PC-9 (cell line): ENCODE measurements around the gene GRM1. TPM values are rescaled to one million over a fixed set of nuclear protein-coding genes. Genes with fewer than 3 reads are reported as not detected.

Experiments
- BruUV-seq: library from RNA; stranded (reverse); fragments of 400-500 nt; replicated peaks from 2 replicates; lab custom pipeline; 2021; lab: Mats Ljungman, UMichigan
- CTCF ChIA-PET: fragments of 300-600 bp; sonication (Branson Sonifier 250); formaldehyde crosslinking; loops from one replicate; lab custom pipeline; 2022; ENCODE audit warnings: antibody characterized with exemption; lab: Charles Lee
- POLR2A ChIA-PET: fragments of 300-600 bp; sonication (Branson Sonifier 250); formaldehyde crosslinking; loops from one replicate; lab custom pipeline; 2022; ENCODE audit warnings: antibody characterized with exemption; ENCODE audit not compliant: unreplicated experiment; lab: Charles Lee
- DNase-seq, 2 experiments: peaks; one replicate each; pipeline versions ENCODE4 v3.0.0 to v3.0.0-alpha.2; 2015 to 2022; ENCODE audit warnings: mixed read lengths in 1 of 2
- H2AFZ ChIP-seq: fragments of 200-600 bp; sonication (generic); 2 replicates; pipeline ENCODE4 v1.8.1; 2017; ENCODE audit warnings: antibody characterized with exemption
- H3F3A ChIP-seq: fragments of 200-600 bp; sonication (generic); 2 replicates; pipeline ENCODE4 v1.8.1; 2017; ENCODE audit warnings: antibody characterized with exemption, mild to moderate bottlenecking, low read depth; ENCODE audit not compliant: insufficient read depth
- H3K27ac ChIP-seq: fragments of 200-600 bp; sonication (generic); 2 replicates; pipeline ENCODE4 v1.6.1; 2016; ENCODE audit warnings: mixed run types
- H3K27me3 ChIP-seq: fragments of 200-600 bp; sonication (generic); 2 replicates; pipeline ENCODE4 v1.6.1; 2016; ENCODE audit warnings: low read depth, mixed run types; ENCODE audit not compliant: insufficient read depth
- H3K36me3 ChIP-seq: fragments of 200-600 bp; sonication (generic); 2 replicates; pipeline ENCODE4 v1.6.1; 2016; ENCODE audit warnings: low read depth, mixed run types
- H3K4me1 ChIP-seq: fragments of 200-600 bp; sonication (generic); replicated peaks from 2 replicates; pipeline ENCODE4 v1.6.1; 2016; ENCODE audit warnings: mixed run types; ENCODE audit not compliant: insufficient read depth
- H3K4me2 ChIP-seq: fragments of 200-600 bp; sonication (generic); 2 replicates; pipeline ENCODE4 v1.6.1; 2017; ENCODE audit warnings: mixed run types
- H3K4me3 ChIP-seq: fragments of 200-600 bp; sonication (generic); 2 replicates; pipeline ENCODE4 v1.6.1; 2016; ENCODE audit warnings: mixed run types
- H3K79me2 ChIP-seq: fragments of 200-600 bp; sonication (generic); 2 replicates; pipeline ENCODE4 v1.6.1; 2017; ENCODE audit warnings: low read depth, mixed run types
- H3K9me2 ChIP-seq: fragments of 200-600 bp; sonication (generic); 2 replicates; pipeline ENCODE4 v1.8.1; 2017; ENCODE audit warnings: mild to moderate bottlenecking; ENCODE audit not compliant: insufficient read depth
- H3K9me3 ChIP-seq: fragments of 200-600 bp; sonication (generic); 2 replicates; pipeline ENCODE4 v1.8.1; 2016; ENCODE audit warnings: low read depth; ENCODE audit not compliant: insufficient read depth
- H4K20me1 ChIP-seq: fragments of 200-600 bp; sonication (generic); 2 replicates; pipeline ENCODE4 v1.8.1; 2017; ENCODE audit not compliant: insufficient read depth
- CTCF ChIP-seq: fragments of 200-600 bp; sonication (generic); conservative IDR thresholded peaks from 2 replicates; pipeline ENCODE4 v1.6.1; 2017; ENCODE audit warnings: mixed run types, antibody characterized with exemption, mild to moderate bottlenecking, moderate library complexity
- EZH2 ChIP-seq: fragments of 200-600 bp; sonication (generic); IDR thresholded peaks from 2 replicates; pipeline ENCODE4 v1.8.0; 2017; ENCODE audit warnings: antibody characterized with exemption, low read depth
- intact Hi-C: fragments of 100-400 bp; cut with micrococcal nuclease; formaldehyde crosslinking; loops from one replicate; pipeline ENCODE4 v1.10.0; 2022; ENCODE audit not compliant: unreplicated experiment
- total RNA-seq: library from RNA; stranded (reverse); gene quantifications from 2 replicates; pipeline ENCODE4 v1.2.3, GENCODE V29; 2021

GRM1 gene
- total RNA-seq, 1 experiment from 2014 or later = 0.26 TPM

DNA sequence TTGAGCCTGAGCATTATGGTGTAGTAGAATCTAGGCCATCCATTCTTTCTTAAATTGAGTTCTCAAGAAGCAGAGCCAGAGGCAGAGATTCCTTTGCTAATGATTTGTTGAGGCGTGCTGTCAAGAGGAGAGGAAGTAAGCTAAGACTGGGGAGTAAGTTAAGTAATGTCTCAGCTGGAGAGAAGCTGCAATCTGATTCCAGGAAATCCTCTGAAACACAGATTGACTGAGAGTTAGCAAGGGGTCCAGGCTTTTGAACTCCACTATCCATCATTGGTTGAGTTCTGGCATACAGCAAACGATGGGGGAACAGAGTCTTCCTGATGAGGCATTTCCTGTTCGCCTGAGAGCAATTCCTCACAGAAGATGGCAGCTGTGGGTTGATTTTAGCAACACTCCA, 307.3 kb downstream of the GRM1 start:
- Histone ChIP-seq H3K9me2 (no peaks in the 10 kb centered on the region), H3K4me2 (no peak overlapping the region), H4K20me1 (no peaks in the 10 kb centered on the region), H3K4me1 (peaks cover 13% of the 10 kb centered on the region), H2AFZ (no peak overlapping the region), H3K27ac (no peak overlapping the region), H3K9me3 (peaks cover 3% of the 10 kb centered on the region; the same call in 1 of the 2 replicates), H3K79me2 (no peaks in the 10 kb centered on the region), H3F3A (no peaks in the 10 kb centered on the region), H3K36me3 (no peaks in the 10 kb centered on the region), H3K27me3 (no peaks in the 10 kb centered on the region), H3K4me3 (no peak overlapping the region)
- ChIA-PET CTCF (no interaction called here), POLR2A (no interaction called here)
- intact Hi-C loops = no loop called here
- no TSS peak for BruUV-seq
- DNase-seq = no peak
- TF ChIP-seq EZH2 = no peak
- no peak for TF ChIP-seq CTCF

GRCh38 chr6:146337376-146337775, 308.5 kb downstream of the GRM1 start:
- H3K4me1 ChIP-seq = peaks cover 13% of the 10 kb centered on the region
- H3K9me2 ChIP-seq = no peaks in the 10 kb centered on the region
- intact Hi-C loops = no loop called here
- H3K79me2 ChIP-seq = no peaks in the 10 kb centered on the region
- no peaks in the 10 kb centered on the region for H3K27me3 ChIP-seq
- DNase-seq = no peak
- ChIA-PET POLR2A (no interaction called here), CTCF (no interaction called here)
- no peak overlapping the region for H3K27ac ChIP-seq
- BruUV-seq = no TSS peak
- TF ChIP-seq CTCF = no peak
- no peak for TF ChIP-seq EZH2
- peaks cover 3% of the 10 kb centered on the region; the same call in 1 of the 2 replicates for H3K9me3 ChIP-seq
- H3K4me2 ChIP-seq = no peak overlapping the region
- no peak overlapping the region for H3K4me3 ChIP-seq
- H3F3A ChIP-seq = no peaks in the 10 kb centered on the region
- H2AFZ ChIP-seq = no peak overlapping the region
- no peaks in the 10 kb centered on the region for H3K36me3 ChIP-seq
- no peaks in the 10 kb centered on the region for H4K20me1 ChIP-seq

DNA sequence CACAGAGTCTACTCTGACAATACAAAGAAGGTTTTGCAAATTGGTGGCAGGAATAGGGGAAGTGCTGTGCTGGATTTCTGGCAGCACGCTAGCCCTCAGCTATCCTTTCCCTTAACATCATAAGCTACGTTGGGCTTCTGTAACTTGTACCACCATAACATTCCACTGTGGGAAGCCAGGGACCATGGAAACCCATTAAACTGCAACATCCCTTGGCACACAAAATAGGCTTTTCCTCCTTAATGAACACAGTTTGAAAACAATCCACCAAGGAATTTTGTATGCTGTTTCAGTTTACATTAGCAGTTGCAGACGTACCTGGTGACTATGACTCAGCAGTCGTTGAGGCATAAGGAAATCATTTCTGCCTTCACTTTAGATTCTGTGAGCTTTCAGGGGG, 310.9 kb downstream of the GRM1 start:
- Histone ChIP-seq H3F3A (no peaks in the 10 kb centered on the region), H3K27ac (peak overlapping the region; percentile 44), H3K9me2 (no peaks in the 10 kb centered on the region), H3K4me3 (peak overlapping the region; percentile 20; the same call in 1 of the 2 replicates), H3K36me3 (no peaks in the 10 kb centered on the region), H2AFZ (peak overlapping the region; percentile 75), H3K79me2 (no peaks in the 10 kb centered on the region), H3K27me3 (no peaks in the 10 kb centered on the region), H3K9me3 (peaks cover 3% of the 10 kb centered on the region; the same call in 1 of the 2 replicates), H3K4me1 (peaks cover 13% of the 10 kb centered on the region), H3K4me2 (peak overlapping the region; percentile 70), H4K20me1 (no peaks in the 10 kb centered on the region)
- peak; percentile 2 to 42 for DNase-seq
- TF ChIP-seq EZH2 = no peak
- no peak for TF ChIP-seq CTCF
- BruUV-seq = no TSS peak
- intact Hi-C loops = loop anchor here (2.0 kb wide), 1 partner anchor 17 kb away; no protein-coding TSS in a partner anchor
- CTCF ChIA-PET = no interaction called here
- POLR2A ChIA-PET = interaction anchor here (0.7 kb wide), 1 partner anchor 312 kb away, joined by 4 read pairs; no protein-coding TSS in a partner anchor
